Measurements from ENCODE around the gene SLC6A13.

DNA sequence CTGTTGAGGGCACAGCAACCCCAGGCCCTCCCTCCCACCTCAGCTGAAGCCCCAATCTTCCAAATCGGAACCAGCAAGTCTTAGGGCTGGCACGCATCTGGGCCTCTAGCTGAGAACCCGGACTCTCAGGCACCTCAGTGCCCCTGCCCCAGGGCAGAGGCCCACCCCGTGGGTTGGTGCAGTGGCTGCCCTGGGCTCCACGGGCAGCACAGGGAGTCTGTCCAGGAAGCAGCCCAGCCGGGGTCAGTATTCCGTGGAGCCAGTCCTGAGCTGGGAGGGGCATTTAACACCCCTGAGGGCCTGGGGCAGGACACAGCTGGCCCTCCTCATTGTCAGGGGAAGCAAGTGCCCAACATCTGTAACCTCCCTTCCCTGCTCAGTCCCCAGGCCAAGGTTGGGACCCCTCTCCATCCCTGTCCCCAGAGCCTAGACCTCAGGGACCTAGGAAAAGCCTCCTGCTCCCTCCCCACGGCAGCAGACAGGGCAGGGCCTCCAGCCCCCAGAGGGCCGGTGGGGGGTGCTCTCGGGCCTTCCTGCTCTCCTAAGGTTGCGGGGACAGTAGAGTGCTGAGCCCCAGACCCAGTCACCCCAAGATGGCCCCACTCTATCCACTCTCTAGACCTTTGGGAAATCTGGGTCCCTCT is 85.2 kb downstream of the SLC6A13 start:
- TF ChIP-seq CTCF (IDR thresholded peaks at IDR 0.05), result no peak
- TF ChIP-seq POLR2A (IDR thresholded peaks at IDR 0.05), result no peak
